Measurements from ENCODE around the gene TUBA4A. TPM values are rescaled to one million over a fixed set of nuclear protein-coding genes. Genes with fewer than 3 reads are reported as not detected.

TUBA4A gene
- total and polyA plus RNA-seq, 9 of the 15 experiments (the other 6 are each of a cell fraction or from before 2014, with no cell fraction given) = 25.1 to 174 (median 42.4) TPM

GRCh38 chr2:219266232-219266631 lies 12.5 kb upstream of the TUBA4A start:
- Histone ChIP-seq H3K27me3 (ENCODE audit: control insufficient read depth in 2 of 2, insufficient read depth in 2 of 2, low read length in 2 of 2) (no peaks in the 10 kb centered on the region), H3K27ac (ENCODE audit: extremely low read depth, low read depth, low read length) (no peak overlapping the region), H2AFZ (ENCODE audit: low read depth, low read length) (no peak overlapping the region), H3K4me1 (replicated peaks in 1 of 2; ENCODE audit: control insufficient read depth in 2 of 2, insufficient read depth in 2 of 2, low read length in 2 of 2) (peaks cover 4 to 14% of the 10 kb centered on the region in 2 experiments; a peak in 3 of 5 replicates), H3K4me3 (no peak overlapping the region), H3K79me2 (ENCODE audit: control insufficient read depth, insufficient read depth, low read length) (no peaks in the 10 kb centered on the region), H3K4me2 (ENCODE audit: insufficient read depth, low read length) (no peak overlapping the region), H3K9ac (ENCODE audit: insufficient read depth in 1 of 2, low read depth in 2 of 2, low read length in 2 of 2) (no peak overlapping the region), H3K9me3 (replicated peaks; ENCODE audit: control insufficient read depth, insufficient read depth, low read depth, low read length) (no peaks in the 10 kb centered on the region), H4K20me1 (replicated peaks; ENCODE audit: control insufficient read depth, insufficient read depth, low read length) (no peaks in the 10 kb centered on the region), H3K9me1 (ENCODE audit: control insufficient read depth, insufficient read depth, low read length) (no peaks in the 10 kb centered on the region), H3K36me3 (ENCODE audit: control insufficient read depth, insufficient read depth, low read length) (no peaks in the 10 kb centered on the region)
- intact Hi-C loops (cut with micrococcal nuclease) (no loop called here), in situ Hi-C loops (cut with MboI) (no loop called here)
- ChIA-PET POLR2A (interaction anchor here (0.7 kb wide), 1 partner anchor 547 kb away, joined by 4 read pairs; no protein-coding TSS in a partner anchor), CTCF (ENCODE audit: low intra/inter-chr PET ratio) (no interaction called here)
- FAIRE-seq (no peak), ATAC-seq (no peak), DNase-seq (ENCODE audit: extremely low read depth in 1 of 4, low spot score in 3 of 4) (no peak)
- 100% methylated on average over 1 of the region's 5 CpGs for WGBS (ENCODE audit: insufficient coverage, low coverage, missing lambda C conversion rate)
- TF ChIP-seq MBD1 (CRISPR knock-in tag; IDR thresholded peaks at IDR 0.05) (no peak), SPI1 (IDR thresholded peaks at IDR 0.05; ENCODE audit: borderline replicate concordance, low read depth, low read length) (no peak), ZNF24 (IDR thresholded peaks at IDR 0.05) (no peak), PHF21A (IDR thresholded peaks at IDR 0.05; ENCODE audit: borderline replicate concordance, low read depth) (no peak), PCBP2 (IDR thresholded peaks at IDR 0.05; ENCODE audit: low read depth, low read length, poor library complexity, severe bottlenecking) (no peak), TCF7L2 (IDR thresholded peaks at IDR 0.05; ENCODE audit: low read depth, low read length) (no peak), ZNF175 (CRISPR knock-in tag; IDR thresholded peaks at IDR 0.05; ENCODE audit: low read depth) (no peak), TCF15 (CRISPR knock-in tag; IDR thresholded peaks at IDR 0.05) (no peak), HES1 (IDR thresholded peaks at IDR 0.05; ENCODE audit: low read depth) (no peak), IFI16 (CRISPR knock-in tag; IDR thresholded peaks at IDR 0.05) (no peak)
- no TSS peak for BruUV-seq (replicated peaks)
